GM23248 (cell line): Measurements from ENCODE around the gene CYBB. TPM values are rescaled to one million over a fixed set of nuclear protein-coding genes. Genes with fewer than 3 reads are reported as not detected.

Experiments
- DNase-seq: peaks from one replicate; pipeline ENCODE4 v3.0.0-alpha.2; 2015
- H2AFZ ChIP-seq: fragments of 200-600 bp; sonication (generic); 2 replicates; pipeline ENCODE4 v1.6.1; 2016; ENCODE audit warnings: antibody characterized with exemption
- H3F3A ChIP-seq: fragments of 200-600 bp; sonication (generic); 2 replicates; pipeline ENCODE4 v1.6.1; 2016; ENCODE audit warnings: mild to moderate bottlenecking, antibody characterized with exemption, mixed run types; ENCODE audit not compliant: insufficient read depth
- H3K27ac ChIP-seq: fragments of 200-600 bp; sonication (generic); 2 replicates; pipeline ENCODE4 v1.5.1; 2016; ENCODE audit warnings: mild to moderate bottlenecking
- H3K27me3 ChIP-seq: fragments of 200-600 bp; sonication (generic); replicated peaks from 2 replicates; pipeline ENCODE4 v1.6.1; 2016; ENCODE audit warnings: mild to moderate bottlenecking; ENCODE audit not compliant: insufficient read depth
- H3K36me3 ChIP-seq: fragments of 200-600 bp; sonication (generic); 2 replicates; pipeline ENCODE4 v1.6.1; 2016; ENCODE audit warnings: low read depth, mild to moderate bottlenecking
- H3K4me1 ChIP-seq: fragments of 200-600 bp; sonication (generic); 2 replicates; pipeline ENCODE4 v1.6.1; 2016; ENCODE audit warnings: mild to moderate bottlenecking; ENCODE audit not compliant: insufficient read depth
- H3K4me2 ChIP-seq: fragments of 200-600 bp; sonication (generic); one replicate; pipeline ENCODE4 v1.6.1; 2016; ENCODE audit warnings: mild to moderate bottlenecking; ENCODE audit not compliant: unreplicated experiment
- H3K4me3 ChIP-seq: fragments of 200-600 bp; sonication (generic); 2 replicates; pipeline ENCODE4 v1.5.1; 2016; ENCODE audit warnings: mild to moderate bottlenecking
- H3K79me2 ChIP-seq: fragments of 200-600 bp; sonication (generic); 2 replicates; pipeline ENCODE4 v1.6.1; 2016; ENCODE audit warnings: mild to moderate bottlenecking; ENCODE audit not compliant: insufficient read depth
- H3K9ac ChIP-seq: fragments of 200-600 bp; sonication (generic); 2 replicates; pipeline ENCODE4 v1.6.1; 2016; ENCODE audit warnings: mild to moderate bottlenecking
- H3K9me2 ChIP-seq: fragments of 200-600 bp; sonication (generic); 2 replicates; pipeline ENCODE4 v1.6.1; 2016; ENCODE audit warnings: mixed run types, mild to moderate bottlenecking, moderate library complexity; ENCODE audit not compliant: insufficient read depth
- H3K9me3 ChIP-seq: fragments of 200-600 bp; sonication (generic); one replicate; pipeline ENCODE4 v1.6.1; 2017; ENCODE audit warnings: low read depth
- H4K20me1 ChIP-seq: fragments of 200-600 bp; sonication (generic); 2 replicates; pipeline ENCODE4 v1.6.0; 2016; ENCODE audit not compliant: insufficient read depth
- EZH2 ChIP-seq: fragments of 200-600 bp; sonication (generic); IDR thresholded peaks from 2 replicates; pipeline ENCODE4 v1.6.1; 2018; ENCODE audit warnings: antibody characterized with exemption, mild to moderate bottlenecking; ENCODE audit not compliant: insufficient read depth, poor library complexity, severe bottlenecking
- EZH2phosphoT487 ChIP-seq: fragments of 200-600 bp; sonication (generic); IDR thresholded peaks from 2 replicates; pipeline ENCODE4 v1.6.1; 2018; ENCODE audit warnings: antibody characterized with exemption, moderate library complexity, mild to moderate bottlenecking, low read depth; ENCODE audit not compliant: insufficient read depth
- WGBS, 2 experiments: methylation state at CpG; one replicate each; pipeline ENCODE4 v1.1.6; 2015 to 2017; ENCODE audit warnings: low lambda C conversion rate in 2 of 2, low coverage in 1 of 2; ENCODE audit errors: missing lambda C conversion rate in 2 of 2; 5-methylcytosine and 5-hydroxymethylcytosine counted together
- in situ Hi-C: fragments of 300-500 bp; cut with MboI; formaldehyde crosslinking; loops from 2 replicates; pipeline ENCODE4 v1.15.0; 2020
- polyA plus RNA-seq: library from polyadenylated mRNA; unstranded; fragments of >200 nt; fragmentation: Nextera tagmentation; extraction: Ambion mirVana; gene quantifications from 2 replicates; pipeline ENCODE4 v1.2.1, GENCODE V29; 2016
- total RNA-seq: library from RNA; depleted of rRNA; stranded (reverse); fragments of >200 nt; shearing (Covaris generic); gene quantifications from 2 replicates; pipeline ENCODE4 v1.2.3, GENCODE V29; 2014

The CYBB gene
- total and polyA plus RNA-seq, 2 experiments from 2014 or later = not detected

GRCh38 chrX:37781081-37781480, 1.2 kb downstream of the CYBB start:
- Histone ChIP-seq H3K9ac (no peak overlapping the region), H3K4me1 (no peaks in the 10 kb centered on the region), H3K27ac (no peak overlapping the region), H2AFZ (no peak overlapping the region), H3K36me3 (no peaks in the 10 kb centered on the region), H3K27me3 (no peaks in the 10 kb centered on the region), H3F3A (no peaks in the 10 kb centered on the region), H3K9me2 (no peaks in the 10 kb centered on the region), H3K4me2 (no peak overlapping the region), H3K79me2 (no peaks in the 10 kb centered on the region), H3K4me3 (no peak overlapping the region), H3K9me3 (no peaks in the 10 kb centered on the region), H4K20me1 (no peaks in the 10 kb centered on the region)
- 50 to 52% methylated on average over 4 of the region's 4 CpGs for WGBS, 2 experiments
- TF ChIP-seq EZH2phosphoT487 (no peak), EZH2 (no peak)
- in situ Hi-C loops = no loop called here
- no peak for DNase-seq

GRCh38 chrX:37781814-37782213, 2.0 kb downstream of the CYBB start:
- Histone ChIP-seq H3K4me1 (no peaks in the 10 kb centered on the region), H3F3A (no peaks in the 10 kb centered on the region), H3K4me3 (no peak overlapping the region), H2AFZ (no peak overlapping the region), H3K9ac (no peak overlapping the region), H3K79me2 (no peaks in the 10 kb centered on the region), H3K36me3 (no peaks in the 10 kb centered on the region), H3K4me2 (no peak overlapping the region), H3K27me3 (no peaks in the 10 kb centered on the region), H3K9me3 (no peaks in the 10 kb centered on the region), H3K27ac (no peak overlapping the region), H3K9me2 (no peaks in the 10 kb centered on the region), H4K20me1 (no peaks in the 10 kb centered on the region)
- in situ Hi-C loops = no loop called here
- 38 to 44% methylated on average over 3 of the region's 3 CpGs for WGBS, 2 experiments
- TF ChIP-seq EZH2 = no peak
- TF ChIP-seq EZH2phosphoT487 = no peak
- DNase-seq = no peak

GRCh38 chrX:37782359-37782758, 2.5 kb downstream of the CYBB start:
- no peaks in the 10 kb centered on the region for H3K4me1 ChIP-seq
- H3K27me3 ChIP-seq = no peaks in the 10 kb centered on the region
- H3K4me2 ChIP-seq = no peak overlapping the region
- no peak overlapping the region for H2AFZ ChIP-seq
- H3F3A ChIP-seq = no peaks in the 10 kb centered on the region
- H3K79me2 ChIP-seq = no peaks in the 10 kb centered on the region
- H3K36me3 ChIP-seq = no peaks in the 10 kb centered on the region
- H3K9ac ChIP-seq = no peak overlapping the region
- no peak overlapping the region for H3K4me3 ChIP-seq
- in situ Hi-C loops = no loop called here
- H4K20me1 ChIP-seq = no peaks in the 10 kb centered on the region
- H3K9me2 ChIP-seq = no peaks in the 10 kb centered on the region
- DNase-seq = no peak
- TF ChIP-seq EZH2 (no peak), EZH2phosphoT487 (no peak)
- WGBS, 2 experiments = 10 to 42% methylated on average over 1 of the region's 1 CpG
- no peaks in the 10 kb centered on the region for H3K9me3 ChIP-seq
- no peak overlapping the region for H3K27ac ChIP-seq

- Histone ChIP-seq H4K20me1 (no peaks in the 10 kb centered on the region), H3K9me2 (no peaks in the 10 kb centered on the region), H3K9me3 (no peaks in the 10 kb centered on the region), H3K4me3 (no peak overlapping the region), H3K4me2 (no peak overlapping the region), H3K79me2 (no peaks in the 10 kb centered on the region), H3K27ac (no peak overlapping the region), H3K4me1 (no peaks in the 10 kb centered on the region), H3K36me3 (no peaks in the 10 kb centered on the region), H3K9ac (no peak overlapping the region), H2AFZ (no peak overlapping the region), H3F3A (no peaks in the 10 kb centered on the region), H3K27me3 (no peaks in the 10 kb centered on the region)
- TF ChIP-seq EZH2phosphoT487 = no peak
- no peak for TF ChIP-seq EZH2
- WGBS, 2 experiments = 25 to 35% methylated on average over 4 of the region's 4 CpGs
- DNase-seq = no peak
- in situ Hi-C loops = no loop called here
Observed at GRCh38 chrX:37783305-37783704, 3.4 kb downstream of the CYBB start.

GRCh38 chrX:37785569-37785968, 5.7 kb downstream of the CYBB start:
- WGBS, 2 experiments = 74 to 89% methylated on average over 2 to 3 of the region's 3 CpGs
- no peaks in the 10 kb centered on the region for H4K20me1 ChIP-seq
- no peaks in the 10 kb centered on the region for H3K27me3 ChIP-seq
- in situ Hi-C loops = no loop called here
- no peaks in the 10 kb centered on the region for H3K36me3 ChIP-seq
- no peak for DNase-seq
- no peak overlapping the region for H3K27ac ChIP-seq
- no peak overlapping the region for H2AFZ ChIP-seq
- TF ChIP-seq EZH2phosphoT487 (no peak), EZH2 (no peak)
- H3F3A ChIP-seq = no peaks in the 10 kb centered on the region
- H3K9me3 ChIP-seq = no peaks in the 10 kb centered on the region
- no peak overlapping the region for H3K4me3 ChIP-seq
- no peak overlapping the region for H3K4me2 ChIP-seq
- H3K9ac ChIP-seq = no peak overlapping the region
- H3K4me1 ChIP-seq = no peaks in the 10 kb centered on the region
- no peaks in the 10 kb centered on the region for H3K9me2 ChIP-seq
- H3K79me2 ChIP-seq = no peaks in the 10 kb centered on the region
